Measurements from ENCODE around the gene CXCL17. TPM values are rescaled to one million over a fixed set of nuclear protein-coding genes. Genes with fewer than 3 reads are reported as not detected.

Gene CXCL17
- total RNA-seq, 2 donors from 2014 or later: 2.4 to 4.8 TPM

DNA sequence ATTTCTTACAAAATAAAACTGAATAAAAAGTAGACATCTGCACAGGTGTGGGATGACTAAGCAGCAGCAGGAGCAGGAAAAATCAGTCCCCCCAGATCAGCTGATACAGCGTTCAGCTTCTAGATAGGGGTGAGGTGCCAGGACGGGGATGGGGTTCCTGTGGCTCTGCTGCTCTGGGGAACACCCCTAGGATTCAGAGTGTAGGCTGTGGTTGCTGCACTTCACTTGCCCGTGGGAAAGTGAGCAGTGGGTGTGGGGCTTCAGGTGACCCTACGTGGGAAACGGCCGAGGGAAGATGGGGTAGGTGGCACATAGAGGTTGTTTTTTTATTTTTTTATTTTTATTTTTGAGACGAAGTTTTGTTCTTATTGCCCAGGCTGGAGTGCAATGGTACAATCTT lies 3.2 kb upstream of the CXCL17 start:
- Histone ChIP-seq H3K27me3 (replicated peaks; ENCODE audit: insufficient read depth) (no peaks in the 10 kb centered on the region), H3K4me1 (replicated peaks) (no peaks in the 10 kb centered on the region), H3K36me3 (no peaks in the 10 kb centered on the region), H3K27ac (no peak overlapping the region), H3K9me3 (no peaks in the 10 kb centered on the region), H3K4me3 (no peak overlapping the region)
- 81% methylated on average over 7 of the region's 7 CpGs for WGBS
- TF ChIP-seq POLR2AphosphoS5 (IDR thresholded peaks at IDR 0.05) (no peak), POLR2A (IDR thresholded peaks at IDR 0.05) (no peak)
- TF ChIP-seq, protein P1, sequence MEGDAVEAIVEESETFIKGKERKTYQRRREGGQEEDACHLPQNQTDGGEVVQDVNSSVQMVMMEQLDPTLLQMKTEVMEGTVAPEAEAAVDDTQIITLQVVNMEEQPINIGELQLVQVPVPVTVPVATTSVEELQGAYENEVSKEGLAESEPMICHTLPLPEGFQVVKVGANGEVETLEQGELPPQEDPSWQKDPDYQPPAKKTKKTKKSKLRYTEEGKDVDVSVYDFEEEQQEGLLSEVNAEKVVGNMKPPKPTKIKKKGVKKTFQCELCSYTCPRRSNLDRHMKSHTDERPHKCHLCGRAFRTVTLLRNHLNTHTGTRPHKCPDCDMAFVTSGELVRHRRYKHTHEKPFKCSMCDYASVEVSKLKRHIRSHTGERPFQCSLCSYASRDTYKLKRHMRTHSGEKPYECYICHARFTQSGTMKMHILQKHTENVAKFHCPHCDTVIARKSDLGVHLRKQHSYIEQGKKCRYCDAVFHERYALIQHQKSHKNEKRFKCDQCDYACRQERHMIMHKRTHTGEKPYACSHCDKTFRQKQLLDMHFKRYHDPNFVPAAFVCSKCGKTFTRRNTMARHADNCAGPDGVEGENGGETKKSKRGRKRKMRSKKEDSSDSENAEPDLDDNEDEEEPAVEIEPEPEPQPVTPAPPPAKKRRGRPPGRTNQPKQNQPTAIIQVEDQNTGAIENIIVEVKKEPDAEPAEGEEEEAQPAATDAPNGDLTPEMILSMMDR (IDR thresholded peaks at IDR 0.05): no peak
- no peak for DNase-seq (ENCODE audit: low spot score)
- intact Hi-C loops (cut with DNase I): no loop called here

DNA sequence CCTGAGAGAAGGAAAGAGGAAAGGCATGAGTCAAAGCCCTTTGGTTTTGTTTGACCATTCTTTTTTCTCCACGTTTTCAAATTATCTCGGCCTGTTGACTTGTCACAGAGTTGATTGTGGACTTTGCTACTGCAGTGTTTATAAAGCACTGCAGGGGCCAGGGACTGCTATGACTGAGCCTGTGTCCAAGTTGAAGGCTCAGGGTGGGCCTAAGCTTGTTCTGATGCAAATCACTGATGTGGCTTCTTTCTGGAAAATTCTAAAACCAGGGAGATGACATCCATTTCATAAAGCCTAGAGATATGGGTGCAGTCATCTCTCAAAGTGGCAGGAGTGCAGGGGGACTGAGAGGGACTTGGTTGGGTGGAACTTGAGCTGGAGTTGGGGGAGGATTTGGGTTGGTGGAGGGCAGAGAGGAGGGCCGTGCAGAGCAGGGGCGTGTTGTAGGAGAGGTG lies 1.2 kb upstream of the CXCL17 start:
- Histone ChIP-seq H3K36me3 (no peaks in the 10 kb centered on the region), H3K4me1 (replicated peaks) (no peaks in the 10 kb centered on the region), H3K4me3 (no peak overlapping the region), H3K27ac (peak overlapping the region in 1 of 2 donors; percentile 36), H3K9me3 (no peaks in the 10 kb centered on the region), H3K27me3 (replicated peaks; ENCODE audit: insufficient read depth) (no peaks in the 10 kb centered on the region)
- DNase-seq (ENCODE audit: low spot score): no peak
- intact Hi-C loops (cut with DNase I): no loop called here
- no peak for TF ChIP-seq POLR2AphosphoS5 (IDR thresholded peaks at IDR 0.05)
- no peak for TF ChIP-seq POLR2A (IDR thresholded peaks at IDR 0.05)
- TF ChIP-seq, protein P1 (IDR thresholded peaks at IDR 0.05): no peak
- 41% methylated on average over 4 of the region's 4 CpGs for WGBS

DNA sequence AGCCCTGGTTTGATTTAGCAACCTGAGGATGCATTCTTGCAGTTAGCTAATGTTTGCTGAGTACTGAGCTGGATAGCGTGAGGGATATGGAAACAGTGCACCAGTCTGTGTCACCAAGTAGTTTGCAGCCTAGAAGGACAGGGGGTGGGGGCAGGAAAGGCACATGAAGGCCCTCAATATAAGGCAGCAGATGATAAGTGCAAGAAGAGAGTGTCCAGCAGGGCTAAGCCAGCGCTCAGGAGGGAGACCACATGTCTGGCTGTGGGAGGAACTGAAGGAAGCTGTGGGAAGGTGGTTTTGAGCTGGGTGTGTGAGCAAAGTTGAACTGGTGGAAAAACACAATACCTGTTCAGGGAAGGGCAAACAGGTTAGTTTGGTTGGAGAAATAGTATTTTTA lies 1.7 kb downstream of the CXCL17 start:
- Histone ChIP-seq H3K27ac (peak overlapping the region; percentile 4 to 12), H3K4me1 (replicated peaks) (no peaks in the 10 kb centered on the region), H3K36me3 (no peaks in the 10 kb centered on the region), H3K4me3 (no peak overlapping the region), H3K27me3 (replicated peaks; ENCODE audit: insufficient read depth) (no peaks in the 10 kb centered on the region), H3K9me3 (no peaks in the 10 kb centered on the region)
- intact Hi-C loops (cut with DNase I): no loop called here
- no peak for TF ChIP-seq POLR2AphosphoS5 (IDR thresholded peaks at IDR 0.05)
- TF ChIP-seq, protein P1 (IDR thresholded peaks at IDR 0.05): peak in 1 of 4 experiments; percentile 37
- WGBS: 37% methylated on average over 2 of the region's 2 CpGs
- no peak for DNase-seq (ENCODE audit: low spot score)

DNA sequence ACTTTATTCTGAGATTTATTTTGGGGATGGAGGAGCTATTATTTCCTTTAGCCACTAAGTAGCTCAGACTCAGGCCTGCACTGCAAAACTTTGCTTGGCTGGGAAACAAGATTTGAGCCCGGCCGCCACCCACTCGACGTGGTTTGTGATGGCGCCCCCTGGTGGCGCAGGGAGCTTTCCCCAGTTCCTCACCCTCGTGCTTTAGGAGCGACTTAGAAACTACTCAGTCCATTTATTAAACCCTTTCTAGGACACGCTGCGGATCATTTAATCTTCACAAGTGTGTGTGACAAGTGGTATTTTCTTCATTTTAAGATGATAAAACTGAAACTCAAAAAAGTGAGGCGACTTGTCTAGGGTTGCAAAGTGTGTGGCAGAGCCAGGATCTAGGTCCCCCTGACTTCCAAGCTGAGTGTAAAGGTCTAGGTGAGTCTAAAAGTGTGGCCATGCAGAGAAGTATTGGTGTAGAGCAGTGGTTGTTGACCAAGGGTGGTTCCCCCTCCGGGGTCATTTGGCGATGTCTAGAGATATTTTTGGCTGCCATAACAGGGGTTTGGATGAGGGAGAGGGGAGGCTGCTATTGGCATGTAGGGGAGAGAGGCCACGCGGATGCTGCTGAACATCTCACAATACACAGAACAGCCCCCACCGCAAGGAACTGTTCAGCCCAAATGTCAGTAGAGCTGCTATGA lies 2.2 kb downstream of the CXCL17 start:
- Histone ChIP-seq H3K36me3 (no peaks in the 10 kb centered on the region), H3K4me1 (replicated peaks) (no peaks in the 10 kb centered on the region), H3K27me3 (replicated peaks; ENCODE audit: insufficient read depth) (no peaks in the 10 kb centered on the region), H3K27ac (peak overlapping the region in 1 of 2 donors; percentile 12), H3K9me3 (no peaks in the 10 kb centered on the region), H3K4me3 (no peak overlapping the region)
- TF ChIP-seq, protein P1 (IDR thresholded peaks at IDR 0.05): peak; percentile 57 to 83 (median 68)
- TF ChIP-seq POLR2AphosphoS5 (IDR thresholded peaks at IDR 0.05): no peak
- WGBS: 29% methylated on average over 16 of the region's 16 CpGs
- intact Hi-C loops (cut with DNase I): no loop called here
- peak; percentile 33 for DNase-seq (ENCODE audit: low spot score)

DNA sequence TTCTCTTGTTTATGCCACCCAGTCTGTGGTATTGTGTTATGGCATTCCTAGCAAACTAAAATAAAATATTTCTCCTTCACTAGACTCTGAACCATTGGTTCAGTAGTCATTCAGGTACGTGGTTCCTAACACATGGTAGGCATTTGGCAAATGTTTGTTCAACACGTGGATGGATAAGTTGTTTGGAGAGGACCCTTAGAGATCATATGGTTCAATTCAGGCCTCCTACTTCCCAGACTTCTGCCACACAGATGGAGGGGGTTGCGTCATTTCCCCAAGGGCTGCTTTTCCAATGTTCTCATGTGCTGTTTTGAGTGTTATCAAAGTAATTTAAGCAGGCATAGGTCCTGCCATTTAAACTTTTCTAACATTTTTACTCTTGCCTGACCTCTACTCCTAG lies 6.7 kb downstream of the CXCL17 start:
- Histone ChIP-seq H3K36me3 (no peaks in the 10 kb centered on the region), H3K4me1 (replicated peaks) (no peaks in the 10 kb centered on the region), H3K4me3 (no peak overlapping the region), H3K9me3 (no peaks in the 10 kb centered on the region), H3K27ac (no peak overlapping the region), H3K27me3 (replicated peaks; ENCODE audit: insufficient read depth) (no peaks in the 10 kb centered on the region)
- TF ChIP-seq POLR2AphosphoS5 (IDR thresholded peaks at IDR 0.05) (no peak), POLR2A (IDR thresholded peaks at IDR 0.05) (no peak)
- TF ChIP-seq, protein P1 (IDR thresholded peaks at IDR 0.05): no peak
- intact Hi-C loops (cut with DNase I): no loop called here
- DNase-seq (ENCODE audit: low spot score): no peak
- 74% methylated on average over 3 of the region's 3 CpGs for WGBS

Data from prostate gland (tissue), 2 donors.